ENCODE data around the gene PPFIBP1.
"Not testable (repeated sequence)": the region's sequence is repeated elsewhere in the genome, so short reads cannot be mapped to it uniquely, and the experiment has no call there.

Gene PPFIBP1

DNA sequence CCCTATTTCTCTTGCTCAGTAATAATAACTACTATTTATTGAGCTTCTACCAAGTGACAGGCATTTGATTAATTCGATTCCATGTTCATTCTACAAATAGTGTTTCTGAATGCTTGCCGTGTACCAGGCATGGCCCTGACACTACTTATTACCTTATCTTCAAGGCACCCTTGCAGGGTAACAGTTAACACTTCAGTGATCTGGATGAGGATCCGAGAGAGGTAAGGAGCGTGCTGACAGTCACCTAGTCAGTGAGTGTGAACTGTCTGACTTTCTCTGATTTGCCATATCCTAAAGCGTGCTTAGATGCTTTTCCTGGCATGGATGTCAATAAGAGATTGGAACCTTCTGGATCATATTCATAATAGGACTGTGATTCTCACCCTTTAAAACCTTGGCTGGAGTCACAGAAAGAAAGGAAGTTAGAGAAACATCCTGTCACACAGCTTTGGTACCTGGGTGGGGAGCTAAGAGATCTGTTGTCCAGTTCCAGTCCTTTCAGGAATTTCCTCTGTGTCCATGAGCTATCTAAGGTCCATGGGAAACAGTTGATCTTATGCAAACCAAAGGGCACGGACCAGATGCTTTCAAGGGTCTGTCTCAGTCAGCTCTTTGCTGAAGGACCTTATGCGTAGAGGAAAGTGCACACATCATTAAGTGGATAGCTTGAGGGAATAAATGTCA, 54.8 kb downstream of the PPFIBP1 start:
- Histone ChIP-seq H3K36me3 (ENCODE audit: low read depth) (no peaks in the 10 kb centered on the region), H3K9me3 (ENCODE audit: severe bottlenecking) (no peaks in the 10 kb centered on the region), H3K27me3 (ENCODE audit: insufficient read depth, poor library complexity, severe bottlenecking) (no peaks in the 10 kb centered on the region), H3K27ac (ENCODE audit: poor library complexity, severe bottlenecking) (peak overlapping the region; percentile 50), H3K4me1 (ENCODE audit: insufficient read depth, poor library complexity, severe bottlenecking) (peaks cover 35% of the 10 kb centered on the region), H3K4me3 (ENCODE audit: severe bottlenecking) (no peak overlapping the region)
- no peak for TF ChIP-seq CTCF (IDR thresholded peaks at IDR 0.05; ENCODE audit: poor library complexity, severe bottlenecking)
- DNase-seq (ENCODE audit: low spot score) = no peak
- no peak for ATAC-seq (ENCODE audit: low read depth)

DNA sequence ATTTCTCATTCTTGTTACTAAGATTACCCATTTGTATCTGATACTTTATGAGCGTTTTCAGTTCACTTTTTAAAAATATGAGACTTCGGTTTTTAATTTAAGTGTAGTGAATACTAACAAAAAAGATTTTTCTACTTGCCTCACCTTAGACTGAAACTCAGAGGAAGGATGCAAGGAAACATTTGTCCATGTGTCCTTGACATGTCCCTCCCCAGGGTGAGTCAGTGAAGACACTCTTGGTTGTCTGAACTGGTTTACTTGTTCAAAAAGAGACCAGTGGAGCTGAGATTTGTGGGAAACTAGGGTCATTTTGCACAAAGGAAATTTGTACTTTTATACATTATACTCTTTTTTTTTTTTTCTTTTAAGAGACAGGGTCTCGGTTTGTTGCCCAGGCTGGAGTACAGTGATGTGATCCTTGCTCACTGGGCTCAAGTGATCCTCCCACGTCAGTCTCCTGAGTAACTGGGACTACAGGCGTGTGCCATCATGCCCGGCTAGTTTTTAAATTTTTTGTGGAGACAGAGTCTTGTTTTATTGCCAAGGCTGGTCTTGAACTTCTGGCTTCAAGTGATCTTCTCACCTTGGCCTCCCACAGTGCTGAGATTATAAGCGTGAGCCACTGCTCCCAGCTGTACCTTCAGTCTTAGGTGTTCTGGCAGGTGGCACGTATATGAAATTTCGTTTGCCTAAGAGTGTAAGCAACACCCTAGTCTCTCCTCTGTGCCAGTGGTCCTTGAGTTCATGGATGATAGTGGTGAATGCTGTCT, 56.7 kb downstream of the PPFIBP1 start:
- TF ChIP-seq CTCF (IDR thresholded peaks at IDR 0.05; ENCODE audit: poor library complexity, severe bottlenecking) = no peak
- H3K9me3 ChIP-seq (ENCODE audit: severe bottlenecking) = no peaks in the 10 kb centered on the region
- H3K27me3 ChIP-seq (ENCODE audit: insufficient read depth, poor library complexity, severe bottlenecking) = no peaks in the 10 kb centered on the region
- H3K4me1 ChIP-seq (ENCODE audit: insufficient read depth, poor library complexity, severe bottlenecking) = peaks cover 18% of the 10 kb centered on the region
- H3K4me3 ChIP-seq (ENCODE audit: severe bottlenecking) = no peak overlapping the region
- H3K27ac ChIP-seq (ENCODE audit: poor library complexity, severe bottlenecking) = peak overlapping the region; percentile 50
- DNase-seq (ENCODE audit: low spot score) = no peak
- no peak for ATAC-seq (ENCODE audit: low read depth)
- no peaks in the 10 kb centered on the region for H3K36me3 ChIP-seq (ENCODE audit: low read depth)

GRCh38 chr12:27581331-27581671, 57.3 kb downstream of the PPFIBP1 start:
- not testable (repeated sequence) for ATAC-seq (ENCODE audit: low read depth); H3K36me3 ChIP-seq (ENCODE audit: low read depth); H3K4me3 ChIP-seq (ENCODE audit: severe bottlenecking)

DNA sequence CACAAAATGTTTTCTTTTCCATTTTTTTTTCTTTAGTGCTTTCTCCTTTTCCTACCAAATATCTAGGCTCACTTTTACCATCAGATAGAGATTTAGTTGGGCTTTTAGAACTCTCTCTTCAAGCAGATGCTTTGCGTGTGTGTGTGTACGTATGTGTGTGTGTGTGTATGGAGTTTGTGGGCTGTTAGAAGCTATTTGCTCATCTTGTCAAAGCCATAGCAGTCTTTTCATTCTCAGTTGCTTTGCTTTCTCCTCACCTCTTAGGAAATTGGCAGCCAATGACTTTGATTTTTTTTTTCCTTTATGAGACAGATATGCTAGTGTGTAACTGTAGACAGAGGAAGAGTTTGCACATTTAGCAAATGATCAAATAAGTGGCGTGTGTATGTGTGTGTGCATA, 57.8 kb downstream of the PPFIBP1 start:
- not testable (repeated sequence) for ATAC-seq (ENCODE audit: low read depth); H3K9me3 ChIP-seq (ENCODE audit: severe bottlenecking); H3K4me3 ChIP-seq (ENCODE audit: severe bottlenecking); DNase-seq (ENCODE audit: low spot score); H3K36me3 ChIP-seq (ENCODE audit: low read depth); H3K27me3 ChIP-seq (ENCODE audit: insufficient read depth, poor library complexity, severe bottlenecking)
- Histone ChIP-seq H3K27ac (ENCODE audit: poor library complexity, severe bottlenecking) (peak overlapping the region; percentile 50), H3K4me1 (ENCODE audit: insufficient read depth, poor library complexity, severe bottlenecking) (peaks cover 16% of the 10 kb centered on the region)

More at GRCh38 chr12:27581331-27581671, 57.3 kb downstream of the PPFIBP1 start:
- peaks cover 16% of the 10 kb centered on the region for H3K4me1 ChIP-seq (ENCODE audit: insufficient read depth, poor library complexity, severe bottlenecking)
- H3K9me3 ChIP-seq (ENCODE audit: severe bottlenecking); H3K27me3 ChIP-seq (ENCODE audit: insufficient read depth, poor library complexity, severe bottlenecking); DNase-seq (ENCODE audit: low spot score): not testable (repeated sequence)
- H3K27ac ChIP-seq (ENCODE audit: poor library complexity, severe bottlenecking) = peak overlapping the region; percentile 50

- Histone ChIP-seq H3K27ac (ENCODE audit: poor library complexity, severe bottlenecking) (peak overlapping the region; percentile 50), H3K4me1 (ENCODE audit: insufficient read depth, poor library complexity, severe bottlenecking) (peaks cover 16% of the 10 kb centered on the region)
- ATAC-seq (ENCODE audit: low read depth); DNase-seq (ENCODE audit: low spot score); H3K36me3 ChIP-seq (ENCODE audit: low read depth); H3K4me3 ChIP-seq (ENCODE audit: severe bottlenecking); H3K9me3 ChIP-seq (ENCODE audit: severe bottlenecking); H3K27me3 ChIP-seq (ENCODE audit: insufficient read depth, poor library complexity, severe bottlenecking): not testable (repeated sequence)
These were observed 58.4 kb downstream of the PPFIBP1 start for GRCh38 chr12:27582445-27582844.

DNA sequence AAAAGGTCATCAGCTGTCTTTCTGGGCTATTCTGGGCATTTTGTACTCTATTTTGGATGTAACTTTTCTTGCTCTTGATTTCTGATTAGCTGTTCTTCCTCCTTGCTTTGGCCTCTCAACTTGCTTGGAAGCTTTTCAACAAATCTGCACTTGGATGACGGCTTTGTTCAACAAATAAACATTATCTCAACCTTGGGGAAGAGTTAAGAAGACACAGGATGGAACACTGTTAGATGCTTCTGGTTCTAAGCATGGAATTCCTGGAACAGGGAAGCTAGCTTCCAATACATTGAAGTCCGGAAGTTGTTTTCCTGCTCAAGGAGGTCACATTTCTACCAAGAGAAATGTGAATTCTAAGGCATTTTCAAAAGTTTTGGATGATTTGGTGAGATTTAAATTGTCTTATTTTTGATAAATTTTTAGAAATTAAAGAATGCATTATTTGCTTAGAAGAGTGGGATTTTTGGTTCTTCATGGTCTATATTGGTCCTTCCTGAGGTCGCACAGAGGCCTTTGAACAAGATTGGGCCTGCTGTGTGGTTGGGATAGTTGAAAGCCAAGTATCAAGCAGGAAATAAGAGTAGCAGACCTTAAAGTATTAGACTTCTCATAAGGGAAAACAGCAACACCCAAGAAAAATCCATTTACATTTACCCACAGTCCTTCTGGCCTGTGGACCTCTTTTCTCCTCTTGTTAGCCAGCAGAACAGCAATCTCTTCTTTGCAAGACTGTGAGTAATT, 59.2 kb downstream of the PPFIBP1 start:
- Histone ChIP-seq H3K36me3 (ENCODE audit: low read depth) (no peaks in the 10 kb centered on the region), H3K27ac (ENCODE audit: poor library complexity, severe bottlenecking) (no peak overlapping the region), H3K4me1 (ENCODE audit: insufficient read depth, poor library complexity, severe bottlenecking) (peaks cover 21% of the 10 kb centered on the region), H3K9me3 (ENCODE audit: severe bottlenecking) (no peaks in the 10 kb centered on the region), H3K27me3 (ENCODE audit: insufficient read depth, poor library complexity, severe bottlenecking) (no peaks in the 10 kb centered on the region), H3K4me3 (ENCODE audit: severe bottlenecking) (no peak overlapping the region)
- DNase-seq (ENCODE audit: low spot score) = no peak
- ATAC-seq (ENCODE audit: low read depth) = no peak
- TF ChIP-seq CTCF (IDR thresholded peaks at IDR 0.05; ENCODE audit: poor library complexity, severe bottlenecking) = no peak

Data from RWPE2 (cell line).